Astrocyte (in vitro differentiated cells and primary cell): ENCODE results near the gene HDAC11. TPM values are rescaled to one million over a fixed set of nuclear protein-coding genes. Genes with fewer than 3 reads are reported as not detected.
"Not testable (repeated sequence)": the region's sequence is repeated elsewhere in the genome, so short reads cannot be mapped to it uniquely, and the experiment has no call there.

ENCODE experiments used
- DNase-seq: peaks from one replicate; pipeline ENCODE4 v3.0.0-alpha.2; 2010; ENCODE audit warnings: low read depth
- FAIRE-seq: peaks from 2 replicates; lab custom pipeline; 2011; peaks lifted over from hg19 to GRCh38; lab: Jason Lieb, UNC
- H2AFZ ChIP-seq: 2 replicates; pipeline ENCODE4 v1.6.0; 2012; ENCODE audit warnings: low read depth, low read length, inconsistent platforms
- H3K27ac ChIP-seq: 2 replicates; pipeline ENCODE4 v1.5.1; 2011; ENCODE audit warnings: low read depth, low read length, inconsistent platforms
- H3K27me3 ChIP-seq: 2 replicates; pipeline ENCODE4 v1.6.0; 2011; ENCODE audit warnings: low read length, inconsistent platforms; ENCODE audit not compliant: insufficient read depth
- H3K36me3 ChIP-seq: 2 replicates; pipeline ENCODE4 v1.5.1; 2011; ENCODE audit warnings: low read length, inconsistent platforms; ENCODE audit not compliant: insufficient read depth
- H3K4me1 ChIP-seq: 2 replicates; pipeline ENCODE4 v1.5.1; 2011; ENCODE audit warnings: low read length, inconsistent platforms; ENCODE audit not compliant: insufficient read depth
- H3K4me2 ChIP-seq: 2 replicates; pipeline ENCODE4 v1.6.0; 2012; ENCODE audit warnings: low read length, inconsistent platforms
- H3K4me3 ChIP-seq: 2 replicates; pipeline ENCODE4 v1.5.1; 2011; ENCODE audit warnings: low read depth, mild to moderate bottlenecking, low read length, inconsistent platforms; ENCODE audit not compliant: insufficient read depth
- H3K79me2 ChIP-seq: 2 replicates; pipeline ENCODE4 v1.6.0; 2012; ENCODE audit warnings: mild to moderate bottlenecking, low read length, inconsistent platforms; ENCODE audit not compliant: insufficient read depth
- H3K9ac ChIP-seq: 2 replicates; pipeline ENCODE4 v1.6.0; 2012; ENCODE audit warnings: mild to moderate bottlenecking, low read length, inconsistent platforms
- H3K9me3 ChIP-seq: 2 replicates; pipeline ENCODE4 v1.5.1; 2012; ENCODE audit warnings: low read depth, mild to moderate bottlenecking, low read length, inconsistent platforms; ENCODE audit not compliant: insufficient read depth
- H4K20me1 ChIP-seq: 2 replicates; pipeline ENCODE4 v1.6.0; 2012; ENCODE audit warnings: low read length, inconsistent platforms; ENCODE audit not compliant: insufficient read depth
- H3K27ac Mint-ChIP-seq: one replicate; pipeline ENCODE4 v1.8.0; 2021; ENCODE audit warnings: mild to moderate bottlenecking, mixed read lengths; ENCODE audit not compliant: unreplicated experiment
- H3K27me3 Mint-ChIP-seq: one replicate; pipeline ENCODE4 v1.8.0; 2021; ENCODE audit warnings: low read depth, mixed read lengths; ENCODE audit not compliant: unreplicated experiment
- H3K36me3 Mint-ChIP-seq: one replicate; pipeline ENCODE4 v1.8.0; 2021; ENCODE audit warnings: low read depth, mixed read lengths; ENCODE audit not compliant: unreplicated experiment
- H3K4me1 Mint-ChIP-seq: one replicate; pipeline ENCODE4 v1.8.0; 2021; ENCODE audit warnings: low read depth, mixed read lengths; ENCODE audit not compliant: unreplicated experiment
- H3K4me3 Mint-ChIP-seq: one replicate; pipeline ENCODE4 v1.8.0; 2021; ENCODE audit warnings: mild to moderate bottlenecking, moderate library complexity, mixed read lengths; ENCODE audit not compliant: unreplicated experiment
- H3K9me3 Mint-ChIP-seq: one replicate; pipeline ENCODE4 v1.8.0; 2021; ENCODE audit warnings: mild to moderate bottlenecking, mixed read lengths; ENCODE audit not compliant: unreplicated experiment
- CTCF ChIP-seq: IDR thresholded peaks from 2 replicates; pipeline ENCODE4 v1.5.1; 2011; ENCODE audit warnings: low read depth, mild to moderate bottlenecking, inconsistent platforms, low read length, moderate library complexity; ENCODE audit not compliant: insufficient read depth
- EZH2 ChIP-seq: IDR thresholded peaks from 2 replicates; pipeline ENCODE4 v1.6.1; 2012; ENCODE audit warnings: mild to moderate bottlenecking, low read length, inconsistent platforms; ENCODE audit not compliant: insufficient read depth
- total RNA-seq: library from RNA; stranded (reverse); gene quantifications from 2 replicates; pipeline ENCODE4 v1.2.1, GENCODE V29; 2021

The HDAC11 gene
- total RNA-seq, 1 donor from 2014 or later: 8.6 TPM

- H3K9me3 ChIP-seq: no peaks in the 10 kb centered on the region
- peak overlapping the region; percentile 39 for H3K4me2 ChIP-seq
- H3K36me3 ChIP-seq: no peaks in the 10 kb centered on the region
- H4K20me1 ChIP-seq: no peaks in the 10 kb centered on the region
- H3K9ac ChIP-seq: no peak overlapping the region
- H3K27ac Mint-ChIP-seq: peak overlapping the region; percentile 69
- peak; percentile 45 for DNase-seq
- H3K4me1 Mint-ChIP-seq: peaks cover 11% of the 10 kb centered on the region
- FAIRE-seq: no peak
- H3K27ac ChIP-seq: no peak overlapping the region
- H3K79me2 ChIP-seq: no peaks in the 10 kb centered on the region
- H3K4me1 ChIP-seq: peaks cover 14% of the 10 kb centered on the region
- H2AFZ ChIP-seq: no peak overlapping the region
- H3K27me3 Mint-ChIP-seq: peaks cover 7% of the 10 kb centered on the region
- H3K27me3 ChIP-seq: no peaks in the 10 kb centered on the region
- no peak overlapping the region for H3K4me3 Mint-ChIP-seq
- H3K36me3 Mint-ChIP-seq: peaks cover 9% of the 10 kb centered on the region
- TF ChIP-seq CTCF: no peak
- no peak for TF ChIP-seq EZH2
- H3K9me3 Mint-ChIP-seq: no peaks in the 10 kb centered on the region
- H3K4me3 ChIP-seq: no peak overlapping the region
Measured at GRCh38 chr3:13484851-13485590, 4.9 kb downstream of the HDAC11 start.

GRCh38 chr3:13485630-13486562, 5.8 kb downstream of the HDAC11 start:
- DNase-seq: peak; percentile 25
- H3K36me3 ChIP-seq, H3K27ac Mint-ChIP-seq, H3K4me3 ChIP-seq, H3K9ac ChIP-seq, H3K4me3 Mint-ChIP-seq, H3K9me3 Mint-ChIP-seq, FAIRE-seq, H3K9me3 ChIP-seq, H3K4me1 ChIP-seq, H2AFZ ChIP-seq, H3K4me2 ChIP-seq, H4K20me1 ChIP-seq, H3K36me3 Mint-ChIP-seq, H3K4me1 Mint-ChIP-seq, H3K27ac ChIP-seq, H3K27me3 ChIP-seq, H3K27me3 Mint-ChIP-seq, H3K79me2 ChIP-seq: not testable (repeated sequence)

- Mint-ChIP-seq H3K4me3 (no peak overlapping the region), H3K9me3 (no peaks in the 10 kb centered on the region), H3K4me1 (peaks cover 10% of the 10 kb centered on the region), H3K36me3 (peaks cover 10% of the 10 kb centered on the region), H3K27me3 (peaks cover 3% of the 10 kb centered on the region), H3K27ac (no peak overlapping the region)
- Histone ChIP-seq H3K36me3 (no peaks in the 10 kb centered on the region), H4K20me1 (no peaks in the 10 kb centered on the region), H3K9me3 (no peaks in the 10 kb centered on the region), H3K27ac (no peak overlapping the region), H3K27me3 (no peaks in the 10 kb centered on the region), H2AFZ (no peak overlapping the region), H3K4me1 (peaks cover 8% of the 10 kb centered on the region), H3K4me2 (no peak overlapping the region), H3K9ac (no peak overlapping the region), H3K79me2 (no peaks in the 10 kb centered on the region), H3K4me3 (no peak overlapping the region)
- DNase-seq (no peak), FAIRE-seq (no peak)
- TF ChIP-seq EZH2 (no peak), CTCF (no peak)
Measured at GRCh38 chr3:13487403-13487802, 7.3 kb downstream of the HDAC11 start.
